Progenitor cell of endocrine pancreas (in vitro differentiated cells): ENCODE measurements around the gene C1orf74. TPM values are rescaled to one million over a fixed set of nuclear protein-coding genes. Genes with fewer than 3 reads are reported as not detected.

Source experiments
- DNase-seq: peaks from one replicate; pipeline ENCODE4 v3.0.0; 2021; ENCODE audit warnings: low spot score; ENCODE audit not compliant: unreplicated experiment
- H3K27ac Mint-ChIP-seq: 2 replicates; pipeline ENCODE4 v1.8.0; 2021; ENCODE audit warnings: mild to moderate bottlenecking, moderate library complexity, mixed read lengths
- H3K27me3 Mint-ChIP-seq: 2 replicates; pipeline ENCODE4 v1.8.0; 2021; ENCODE audit warnings: mixed read lengths
- H3K36me3 Mint-ChIP-seq: 2 replicates; pipeline ENCODE4 v1.8.0; 2022; ENCODE audit warnings: mixed read lengths; ENCODE audit not compliant: insufficient read depth
- H3K4me1 Mint-ChIP-seq: 2 replicates; pipeline ENCODE4 v1.8.0; 2021; ENCODE audit warnings: low read depth, mixed read lengths
- H3K4me3 Mint-ChIP-seq: 2 replicates; pipeline ENCODE4 v1.8.0; 2021; ENCODE audit warnings: low read depth, mild to moderate bottlenecking, moderate library complexity, mixed read lengths
- H3K9me3 Mint-ChIP-seq: 2 replicates; pipeline ENCODE4 v1.8.0; 2021; ENCODE audit warnings: low read depth, mixed read lengths
- total RNA-seq: library from RNA; stranded (reverse); gene quantifications from 2 replicates; pipeline ENCODE4 v1.2.1, GENCODE V29; 2021
- TF ChIP-seq, protein P1 (sequence below): fragments of 200-600 bp; sonication (generic); IDR thresholded peaks from one replicate; pipeline ENCODE4 v1.5.0; 2021; ENCODE audit warnings: antibody characterized with exemption, mild to moderate bottlenecking; ENCODE audit not compliant: unreplicated experiment

C1orf74 gene
- total RNA-seq, 1 donor from 2014 or later = 2.5 TPM

DNA sequence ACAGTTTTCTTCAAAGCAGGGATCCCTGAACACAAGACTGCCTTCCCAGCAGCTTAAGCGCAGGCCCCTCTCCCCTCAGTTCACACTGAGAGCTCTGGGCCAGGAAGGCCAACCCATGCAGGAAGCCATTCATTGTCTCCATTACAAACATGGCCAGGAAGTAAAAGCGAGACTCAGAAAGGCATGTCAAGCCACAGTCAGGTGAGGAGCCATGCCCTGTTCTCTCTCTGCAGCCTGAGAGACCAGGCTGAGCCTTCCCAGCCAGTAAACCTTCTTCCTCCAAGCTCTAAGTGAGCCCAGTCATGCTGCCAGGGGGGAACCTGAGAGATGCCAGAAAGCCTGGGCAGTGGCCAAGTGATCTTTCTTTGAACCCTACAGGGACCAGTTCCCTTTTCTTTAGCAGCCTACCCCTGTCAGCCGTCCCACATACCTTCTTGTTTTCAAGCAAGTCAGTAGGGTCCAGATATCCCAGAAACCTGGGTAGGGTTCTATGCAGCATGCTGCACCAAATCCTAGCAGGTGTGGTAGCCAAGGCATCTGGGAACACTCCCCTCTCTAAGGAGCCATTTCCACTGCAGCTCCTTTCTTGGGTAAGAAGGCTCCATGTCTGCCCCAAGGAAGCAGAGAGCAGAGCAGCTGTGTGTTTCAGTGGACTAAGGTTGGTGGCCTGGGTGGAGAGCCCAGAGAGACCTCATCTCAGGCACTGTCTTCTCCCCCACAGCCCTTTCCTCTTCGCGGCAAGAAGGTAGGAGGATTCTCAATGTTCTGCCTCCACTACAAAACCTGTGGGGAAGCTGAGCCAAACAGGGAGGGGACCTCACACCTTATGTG is 27.5 kb downstream of the C1orf74 start:
- TF ChIP-seq, protein P1, sequence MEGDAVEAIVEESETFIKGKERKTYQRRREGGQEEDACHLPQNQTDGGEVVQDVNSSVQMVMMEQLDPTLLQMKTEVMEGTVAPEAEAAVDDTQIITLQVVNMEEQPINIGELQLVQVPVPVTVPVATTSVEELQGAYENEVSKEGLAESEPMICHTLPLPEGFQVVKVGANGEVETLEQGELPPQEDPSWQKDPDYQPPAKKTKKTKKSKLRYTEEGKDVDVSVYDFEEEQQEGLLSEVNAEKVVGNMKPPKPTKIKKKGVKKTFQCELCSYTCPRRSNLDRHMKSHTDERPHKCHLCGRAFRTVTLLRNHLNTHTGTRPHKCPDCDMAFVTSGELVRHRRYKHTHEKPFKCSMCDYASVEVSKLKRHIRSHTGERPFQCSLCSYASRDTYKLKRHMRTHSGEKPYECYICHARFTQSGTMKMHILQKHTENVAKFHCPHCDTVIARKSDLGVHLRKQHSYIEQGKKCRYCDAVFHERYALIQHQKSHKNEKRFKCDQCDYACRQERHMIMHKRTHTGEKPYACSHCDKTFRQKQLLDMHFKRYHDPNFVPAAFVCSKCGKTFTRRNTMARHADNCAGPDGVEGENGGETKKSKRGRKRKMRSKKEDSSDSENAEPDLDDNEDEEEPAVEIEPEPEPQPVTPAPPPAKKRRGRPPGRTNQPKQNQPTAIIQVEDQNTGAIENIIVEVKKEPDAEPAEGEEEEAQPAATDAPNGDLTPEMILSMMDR = no peak
- DNase-seq = no peak
- H3K36me3 Mint-ChIP-seq = no peaks in the 10 kb centered on the region
- no peaks in the 10 kb centered on the region for H3K9me3 Mint-ChIP-seq
- H3K4me3 Mint-ChIP-seq = no peak overlapping the region
- H3K27me3 Mint-ChIP-seq = peaks cover 20% of the 10 kb centered on the region
- H3K4me1 Mint-ChIP-seq = no peaks in the 10 kb centered on the region
- H3K27ac Mint-ChIP-seq = no peak overlapping the region

DNA sequence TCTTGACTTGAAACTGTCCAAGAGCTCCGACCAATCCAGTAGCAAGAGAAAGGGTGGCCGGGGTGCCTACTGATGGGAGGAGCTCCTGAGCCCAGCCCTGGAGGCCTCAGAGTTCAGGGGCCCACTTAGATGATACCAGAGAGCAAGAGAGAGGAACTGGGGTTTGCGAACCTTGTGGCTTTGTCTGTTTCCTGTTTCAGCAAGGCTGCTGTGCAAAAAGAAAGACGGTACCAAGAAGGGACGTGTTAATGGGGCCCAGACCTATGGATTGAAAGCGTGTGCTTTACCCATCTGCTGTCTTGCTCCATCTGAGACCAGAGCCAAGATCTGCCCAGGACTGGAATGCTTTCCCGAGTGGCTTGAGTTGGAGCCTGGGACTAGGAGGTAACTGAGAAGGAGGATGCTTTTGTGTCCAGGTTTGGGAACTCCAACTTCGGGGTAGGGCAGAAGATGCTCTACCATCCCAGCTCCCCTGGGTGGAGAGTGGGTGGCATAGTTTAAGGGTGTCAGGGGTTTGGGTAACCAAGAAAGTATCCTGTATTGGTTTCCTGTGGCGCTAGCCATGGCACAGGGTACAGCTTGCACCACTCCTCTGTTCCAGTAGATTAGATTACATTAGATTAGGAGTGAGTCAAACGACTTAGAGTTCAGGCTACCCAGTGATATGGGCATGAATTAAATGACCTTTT is 28.3 kb downstream of the C1orf74 start, which contains the start of gene TRAF3IP3:
TSS of gene TRAF3IP3 (plus strand) at position 128 of the 689 bp plus-strand sequence. CDS start 3,987 bp downstream, outside the sequence.
- H3K4me3 Mint-ChIP-seq = no peak within 1 kb of the TSS
- no peaks in the 10 kb centered on the region for H3K4me1 Mint-ChIP-seq
- TF ChIP-seq, protein P1 = no peak
- no peak within 1 kb of the TSS for H3K27ac Mint-ChIP-seq
- no peaks in the 10 kb centered on the region for H3K36me3 Mint-ChIP-seq
- peaks cover 19% of the 10 kb centered on the region for H3K27me3 Mint-ChIP-seq
- H3K9me3 Mint-ChIP-seq = no peaks in the 10 kb centered on the region
- DNase-seq = no peak

DNA sequence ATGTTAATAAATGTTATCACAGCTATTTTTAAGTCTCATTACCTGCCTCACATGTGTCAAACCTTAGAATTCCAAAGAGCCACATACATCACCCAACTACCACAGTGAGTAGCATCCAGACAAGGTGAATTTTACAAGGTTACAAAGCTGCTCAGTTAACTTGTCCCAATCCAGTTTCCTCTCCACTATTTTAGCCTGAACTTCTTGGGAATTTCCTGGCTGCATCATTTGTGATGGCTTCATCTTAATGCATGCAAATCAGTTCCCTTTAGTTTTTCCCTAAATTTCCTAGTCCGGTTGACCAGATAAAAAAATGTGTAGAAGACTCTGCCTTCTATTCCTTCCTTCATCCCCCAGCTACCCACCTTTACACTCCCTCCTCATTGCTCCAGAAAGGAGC is 29.1 kb downstream of the C1orf74 start:
- H3K27ac Mint-ChIP-seq = no peak overlapping the region
- TF ChIP-seq, protein P1 = no peak
- H3K36me3 Mint-ChIP-seq = no peaks in the 10 kb centered on the region
- no peak for DNase-seq
- H3K4me3 Mint-ChIP-seq = no peak overlapping the region
- peaks cover 19% of the 10 kb centered on the region for H3K27me3 Mint-ChIP-seq
- H3K9me3 Mint-ChIP-seq = no peaks in the 10 kb centered on the region
- H3K4me1 Mint-ChIP-seq = no peaks in the 10 kb centered on the region

DNA sequence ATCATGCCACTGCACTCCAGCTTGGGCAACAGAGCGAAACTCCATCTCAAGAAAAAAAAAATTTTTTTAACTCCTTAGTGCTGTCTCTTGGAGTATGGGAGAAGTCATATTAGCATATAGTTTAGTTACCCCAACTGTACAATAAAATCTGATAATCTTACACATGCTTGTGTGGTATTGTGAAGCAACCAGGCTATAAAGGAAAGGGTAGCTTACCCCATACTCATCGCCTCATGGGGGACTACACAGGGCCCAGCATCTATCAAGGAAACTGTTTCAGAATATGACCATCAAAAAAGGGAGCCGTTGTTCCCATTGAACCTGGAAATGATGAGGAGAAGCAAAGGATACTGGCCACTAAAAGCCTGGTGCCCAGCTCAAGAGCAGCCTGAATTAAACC is 31.5 kb downstream of the C1orf74 start:
- H3K9me3 Mint-ChIP-seq = no peaks in the 10 kb centered on the region
- peaks cover 21% of the 10 kb centered on the region for H3K27me3 Mint-ChIP-seq
- H3K27ac Mint-ChIP-seq = no peak overlapping the region
- no peaks in the 10 kb centered on the region for H3K36me3 Mint-ChIP-seq
- TF ChIP-seq, protein P1 = no peak
- no peak for DNase-seq
- H3K4me1 Mint-ChIP-seq = peaks cover 1% of the 10 kb centered on the region
- H3K4me3 Mint-ChIP-seq = no peak overlapping the region

DNA sequence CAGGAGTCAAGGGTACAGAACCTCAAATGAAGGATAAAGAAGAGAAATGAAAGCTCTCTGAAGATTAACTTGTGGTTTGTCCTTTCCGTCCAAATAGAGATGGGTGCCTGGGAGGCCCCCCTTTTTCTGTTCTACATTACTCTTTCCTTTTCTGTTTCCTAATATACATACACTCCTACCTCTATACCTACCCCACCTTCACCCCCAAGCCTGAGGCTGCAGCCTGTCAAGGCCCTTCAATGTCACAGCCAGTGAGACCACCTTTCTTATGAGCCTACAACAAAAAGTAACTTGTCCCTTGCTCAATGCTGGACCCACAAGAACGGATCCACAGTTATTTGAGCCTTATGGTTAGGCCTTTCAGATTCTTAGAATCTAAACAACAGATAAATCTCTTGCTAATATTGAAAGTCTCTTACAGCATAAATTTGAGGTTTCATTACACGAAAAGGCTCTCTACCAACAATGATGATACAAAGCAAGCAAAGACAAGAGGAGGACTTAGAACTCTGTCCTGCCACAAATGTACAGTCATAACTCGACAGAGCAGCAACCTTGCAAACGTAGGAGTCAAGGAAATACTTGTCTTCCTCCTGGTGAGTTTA is 32.6 kb downstream of the C1orf74 start:
- TF ChIP-seq, protein P1 = no peak
- peaks cover 4% of the 10 kb centered on the region for H3K4me1 Mint-ChIP-seq
- H3K27ac Mint-ChIP-seq = no peak overlapping the region
- peaks cover 21% of the 10 kb centered on the region for H3K27me3 Mint-ChIP-seq
- H3K9me3 Mint-ChIP-seq = no peaks in the 10 kb centered on the region
- H3K36me3 Mint-ChIP-seq = no peaks in the 10 kb centered on the region
- H3K4me3 Mint-ChIP-seq = no peak overlapping the region
- no peak for DNase-seq
